RPMI7951 (cell line): Measurements from ENCODE around the gene DLG2. TPM values are rescaled to one million over a fixed set of nuclear protein-coding genes. Genes with fewer than 3 reads are reported as not detected.

Experiments used
- DNase-seq: peaks from one replicate; pipeline ENCODE4 v3.0.0-alpha.2; 2012; ENCODE audit warnings: low read depth
- total RNA-seq: library from RNA; depleted of rRNA; stranded (reverse); fragments of >200 nt; shearing (Covaris generic); gene quantifications from 2 replicates; pipeline ENCODE4 v1.2.3, GENCODE V29; 2014

The DLG2 gene
- total RNA-seq, 1 experiment from 2014 or later = 0.36 TPM

GRCh38 chr11:83941050-83941449 is 1686.1 kb downstream of the DLG2 start:
- no peak for DNase-seq

GRCh38 chr11:83938148-83938547 is 1689.0 kb downstream of the DLG2 start:
- DNase-seq = no peak

GRCh38 chr11:83933008-83933407 is 1694.1 kb downstream of the DLG2 start:
- DNase-seq = no peak

GRCh38 chr11:83927422-83927821 is 1699.7 kb downstream of the DLG2 start:
- no peak for DNase-seq

- DNase-seq = no peak
Observed at GRCh38 chr11:83924795-83925542, 1702.2 kb downstream of the DLG2 start.

GRCh38 chr11:83923961-83924360 is 1703.2 kb downstream of the DLG2 start:
- no peak for DNase-seq

- no peak for DNase-seq
Observed at GRCh38 chr11:83922953-83923352, 1704.2 kb downstream of the DLG2 start.

GRCh38 chr11:83922318-83922717 is 1704.8 kb downstream of the DLG2 start:
- DNase-seq = no peak

GRCh38 chr11:83921447-83922192 is 1705.5 kb downstream of the DLG2 start:
- DNase-seq = no peak

- no peak for DNase-seq
Observed at GRCh38 chr11:83918476-83918875, 1708.7 kb downstream of the DLG2 start.

- no peak for DNase-seq
Observed at GRCh38 chr11:83914995-83915394, 1712.1 kb downstream of the DLG2 start.

GRCh38 chr11:83909579-83910534 is 1717.3 kb downstream of the DLG2 start:
- no peak for DNase-seq

- DNase-seq = no peak
Observed at GRCh38 chr11:83908298-83908856, 1718.8 kb downstream of the DLG2 start.

GRCh38 chr11:83895516-83895915 is 1731.6 kb downstream of the DLG2 start:
- DNase-seq = no peak

GRCh38 chr11:83881428-83881827 is 1745.7 kb downstream of the DLG2 start:
- no peak for DNase-seq

- DNase-seq = no peak
Observed at GRCh38 chr11:83871054-83871453, 1756.1 kb downstream of the DLG2 start.

GRCh38 chr11:83866655-83867054 is 1760.5 kb downstream of the DLG2 start:
- no peak for DNase-seq

- peak; percentile 3 for DNase-seq
Observed at GRCh38 chr11:83865636-83866461, 1761.3 kb downstream of the DLG2 start.

- DNase-seq = no peak
Observed at GRCh38 chr11:83864412-83865057, 1762.6 kb downstream of the DLG2 start.

GRCh38 chr11:83863272-83863671 is 1763.9 kb downstream of the DLG2 start:
- DNase-seq = no peak
